Dendritic cell treated with granulocyte-macrophage colony-stimulating factor and Interleukin-4, amounts not matched to agents 40 ng/mL and 50 ng/mL, for 4 days (primary cell): ENCODE data around the gene ZNF544.

ENCODE experiments used
- H3K27ac Mint-ChIP-seq: one replicate; pipeline ENCODE4 v1.8.0; 2022; ENCODE audit warnings: mild to moderate bottlenecking, mixed read lengths
- H3K27me3 Mint-ChIP-seq: one replicate; pipeline ENCODE4 v1.8.0; 2022; ENCODE audit warnings: mild to moderate bottlenecking, mixed read lengths
- H3K36me3 Mint-ChIP-seq: one replicate; pipeline ENCODE4 v1.8.0; 2022; ENCODE audit warnings: low read depth, mixed read lengths
- H3K4me1 Mint-ChIP-seq: one replicate; pipeline ENCODE4 v1.8.0; 2022; ENCODE audit warnings: low read depth, mixed read lengths
- H3K4me3 Mint-ChIP-seq: one replicate; pipeline ENCODE4 v1.8.0; 2022; ENCODE audit warnings: mild to moderate bottlenecking, moderate library complexity, mixed read lengths
- H3K9me3 Mint-ChIP-seq: one replicate; pipeline ENCODE4 v1.8.0; 2022; ENCODE audit warnings: mixed read lengths
- intact Hi-C: fragments of 100-400 bp; cut with micrococcal nuclease; formaldehyde crosslinking; loops from one replicate; pipeline ENCODE4 v1.15.0; 2022

ZNF544 gene

DNA sequence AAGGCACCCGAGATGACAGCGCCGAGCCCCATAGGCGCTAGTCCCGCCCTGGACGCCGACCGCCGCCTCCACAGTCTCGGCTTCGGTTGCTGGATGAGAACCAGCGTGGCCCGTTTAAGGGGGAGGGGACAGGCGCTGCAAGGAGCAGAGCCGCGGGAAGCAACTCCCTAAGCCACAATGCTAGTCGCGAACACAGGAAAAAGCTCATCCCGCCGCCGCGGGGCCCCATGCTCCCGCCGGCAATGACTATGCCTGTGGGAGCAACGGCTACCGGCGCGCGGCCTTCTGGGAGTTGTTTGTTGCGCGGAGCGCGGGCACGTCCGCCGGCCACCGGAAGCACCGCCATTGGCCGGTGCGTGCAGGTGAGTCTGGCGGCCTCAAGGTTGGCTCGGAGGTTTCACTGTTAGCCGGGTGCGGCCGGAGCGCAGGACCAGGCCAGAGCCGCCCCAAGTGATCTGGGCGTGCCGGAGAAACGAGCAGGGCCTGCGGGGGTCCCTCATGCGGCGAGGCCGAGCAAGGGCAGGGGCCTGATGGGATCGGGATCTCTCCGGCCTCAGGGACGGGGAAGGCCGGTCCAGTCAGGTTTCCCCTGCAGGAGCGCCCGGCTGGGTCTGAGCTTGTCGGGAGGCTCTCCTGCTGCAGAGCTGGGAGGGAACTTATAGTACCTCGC, at the start of gene ZNF544:
Gene ZNF544, plus strand, starts transcription at position 330 of the 670 bp plus-strand sequence. CDS start 15,110 bp downstream, outside the sequence.
- intact Hi-C loops = loop anchor here (5.0 kb wide), 1 partner anchor 64 kb away; no protein-coding TSS in a partner anchor
- Mint-ChIP-seq H3K36me3 (peaks cover 56% of the 10 kb centered on the region), H3K4me1 (peaks cover 30% of the 10 kb centered on the region), H3K27me3 (no peaks in the 10 kb centered on the region), H3K4me3 (peak within 1 kb of the TSS; percentile 95), H3K9me3 (peaks cover 66% of the 10 kb centered on the region), H3K27ac (peak within 1 kb of the TSS; percentile 88)

DNA sequence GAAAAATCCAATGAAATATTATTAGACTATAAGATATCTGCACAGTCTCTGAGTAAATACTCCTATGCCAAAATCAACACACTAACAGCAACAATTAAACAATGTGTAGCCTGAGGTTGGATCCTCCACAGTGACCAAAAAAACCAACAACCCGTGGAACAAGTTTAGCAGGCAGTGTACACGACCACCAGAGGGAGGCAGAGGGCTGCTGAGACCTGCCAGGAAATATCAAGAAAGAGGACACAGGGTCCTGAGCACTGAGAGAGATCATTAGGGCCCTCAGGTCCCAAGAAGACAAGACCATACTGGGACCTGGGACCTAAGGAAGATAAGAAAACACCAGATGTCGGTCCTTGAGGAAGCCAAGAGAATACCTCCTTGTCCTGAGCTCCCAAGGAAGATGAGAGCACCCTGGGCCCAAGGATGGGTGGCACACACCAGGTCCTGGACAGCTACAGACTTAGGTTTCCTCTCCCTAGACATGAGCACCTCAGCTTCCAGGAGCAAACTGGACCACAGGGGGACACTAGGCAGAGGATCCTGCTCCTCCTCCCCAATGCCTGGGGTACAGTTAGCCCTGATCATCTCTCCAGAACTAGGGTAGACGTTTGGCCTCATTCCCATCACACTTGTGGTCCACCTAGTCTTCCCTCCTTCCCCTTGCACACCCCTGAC, 46.7 kb upstream of the ZNF544 start:
- intact Hi-C loops = loop anchor here (2.0 to 5.0 kb wide), 2 partner anchors 95 to 199 kb away; partner anchors contain the start of genes ZNF8 and ZNF837
- Mint-ChIP-seq H3K27me3 (no peaks in the 10 kb centered on the region), H3K4me1 (peaks cover 22% of the 10 kb centered on the region), H3K36me3 (peaks cover 87% of the 10 kb centered on the region), H3K9me3 (peaks cover 65% of the 10 kb centered on the region), H3K4me3 (peak overlapping the region; percentile 93), H3K27ac (peak overlapping the region; percentile 100)

DNA sequence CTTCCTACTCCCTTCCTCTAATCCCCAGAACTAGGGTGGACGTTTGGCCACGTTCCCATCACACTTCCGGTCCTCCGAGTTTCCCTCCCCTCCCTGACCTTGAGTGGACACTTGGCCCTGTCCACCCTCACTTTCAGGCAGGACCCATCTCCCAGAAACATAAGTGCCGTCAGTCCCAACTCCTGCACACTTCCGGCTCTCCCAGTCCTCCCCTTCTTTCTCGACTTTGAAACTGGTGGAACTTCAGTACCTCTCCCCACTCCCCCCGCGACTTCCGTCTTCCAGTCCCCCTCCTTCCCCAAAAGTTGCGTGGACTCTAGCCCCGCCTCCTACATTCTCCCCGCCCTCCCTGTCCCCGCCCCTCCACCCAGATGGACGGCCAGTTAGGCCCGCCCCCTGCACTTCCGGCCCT, 46.1 kb upstream of the ZNF544 start:
- Mint-ChIP-seq H3K9me3 (peaks cover 65% of the 10 kb centered on the region), H3K27me3 (no peaks in the 10 kb centered on the region), H3K4me3 (peak overlapping the region; percentile 93), H3K36me3 (peaks cover 90% of the 10 kb centered on the region), H3K27ac (peak overlapping the region; percentile 100), H3K4me1 (peaks cover 22% of the 10 kb centered on the region)
- intact Hi-C loops = loop anchor here (2.0 to 5.0 kb wide), 2 partner anchors 95 to 198 kb away; partner anchors contain the start of genes ZNF8 and ZNF837

DNA sequence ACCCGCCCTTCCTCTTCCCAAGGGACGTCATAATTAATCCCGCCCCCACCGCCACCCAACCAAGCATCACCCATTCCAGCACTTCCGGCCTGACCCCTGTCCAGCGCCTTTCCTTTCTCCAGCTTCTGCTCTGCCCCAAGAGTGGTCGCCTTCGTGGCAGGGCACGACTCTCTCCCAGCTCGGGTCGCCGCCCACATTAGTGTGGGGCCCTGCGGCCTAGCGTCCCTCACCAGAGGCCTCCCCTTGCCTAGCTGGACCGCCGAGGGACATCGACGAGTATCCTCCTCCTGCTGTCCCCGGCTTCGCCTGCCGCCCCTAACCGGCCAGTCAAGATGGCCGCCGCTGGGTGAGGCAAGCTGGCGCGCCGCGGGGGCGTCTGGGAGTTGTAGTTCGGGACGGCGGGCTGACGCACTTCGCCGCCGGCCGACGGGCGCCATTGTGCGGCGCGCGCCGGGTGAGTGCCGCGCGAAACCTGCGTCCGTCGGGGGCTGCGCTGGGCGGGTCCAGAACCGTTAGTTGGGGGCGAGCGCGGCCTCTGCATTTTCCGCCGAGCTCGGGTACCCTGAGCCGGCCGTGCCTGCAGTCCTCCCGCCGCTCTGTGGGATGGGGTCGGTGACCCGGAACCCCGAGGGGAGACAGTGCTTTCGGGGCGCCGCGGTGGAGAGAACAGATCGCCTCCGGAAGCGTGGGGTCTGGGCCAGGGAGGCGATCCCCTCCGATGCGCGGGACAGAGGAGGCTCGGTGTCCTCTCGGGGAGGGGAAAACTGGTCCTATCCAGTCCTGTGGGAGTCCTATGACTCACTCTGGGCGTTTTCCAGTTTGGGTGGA, 45.5 kb upstream of the ZNF544 start, which contains the start of gene ZNF274:
Gene ZNF274, plus strand, starts transcription at position 73 of the 828 bp plus-strand sequence. CDS start 905 bp downstream, outside the sequence.
- intact Hi-C loops = loop anchor here (1.0 to 5.0 kb wide), 3 partner anchors 94 to 198 kb away; partner anchors contain the start of genes ERVK3-1, ZNF8 and ZNF837
- peaks cover 22% of the 10 kb centered on the region for H3K4me1 Mint-ChIP-seq
- H3K36me3 Mint-ChIP-seq = peaks cover 90% of the 10 kb centered on the region
- no peaks in the 10 kb centered on the region for H3K27me3 Mint-ChIP-seq
- H3K9me3 Mint-ChIP-seq = peaks cover 65% of the 10 kb centered on the region
- peak within 1 kb of the TSS; percentile 100 for H3K27ac Mint-ChIP-seq
- peak within 1 kb of the TSS; percentile 93 for H3K4me3 Mint-ChIP-seq

DNA sequence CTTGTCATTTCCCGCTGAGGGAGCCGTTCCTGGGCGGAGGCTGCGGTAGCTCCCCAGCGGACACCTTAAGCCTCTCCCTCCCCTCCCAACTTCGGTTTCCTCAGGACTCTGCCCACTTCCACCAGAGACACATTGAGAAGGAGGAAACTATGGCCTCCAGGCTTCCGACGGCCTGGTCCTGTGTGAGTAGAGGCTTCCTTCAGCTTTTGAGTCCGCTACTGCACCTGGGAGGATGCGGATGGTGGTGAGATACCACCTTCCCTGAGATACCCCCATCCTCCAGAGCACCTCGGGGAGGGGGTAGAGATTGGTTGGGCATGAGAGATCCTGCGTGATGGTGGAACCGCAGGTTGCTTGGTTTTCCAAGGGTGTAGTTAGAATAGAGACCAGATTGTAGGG, 44.9 kb upstream of the ZNF544 start:
- H3K4me3 Mint-ChIP-seq = peak overlapping the region; percentile 93
- H3K9me3 Mint-ChIP-seq = peaks cover 68% of the 10 kb centered on the region
- peak overlapping the region; percentile 100 for H3K27ac Mint-ChIP-seq

DNA sequence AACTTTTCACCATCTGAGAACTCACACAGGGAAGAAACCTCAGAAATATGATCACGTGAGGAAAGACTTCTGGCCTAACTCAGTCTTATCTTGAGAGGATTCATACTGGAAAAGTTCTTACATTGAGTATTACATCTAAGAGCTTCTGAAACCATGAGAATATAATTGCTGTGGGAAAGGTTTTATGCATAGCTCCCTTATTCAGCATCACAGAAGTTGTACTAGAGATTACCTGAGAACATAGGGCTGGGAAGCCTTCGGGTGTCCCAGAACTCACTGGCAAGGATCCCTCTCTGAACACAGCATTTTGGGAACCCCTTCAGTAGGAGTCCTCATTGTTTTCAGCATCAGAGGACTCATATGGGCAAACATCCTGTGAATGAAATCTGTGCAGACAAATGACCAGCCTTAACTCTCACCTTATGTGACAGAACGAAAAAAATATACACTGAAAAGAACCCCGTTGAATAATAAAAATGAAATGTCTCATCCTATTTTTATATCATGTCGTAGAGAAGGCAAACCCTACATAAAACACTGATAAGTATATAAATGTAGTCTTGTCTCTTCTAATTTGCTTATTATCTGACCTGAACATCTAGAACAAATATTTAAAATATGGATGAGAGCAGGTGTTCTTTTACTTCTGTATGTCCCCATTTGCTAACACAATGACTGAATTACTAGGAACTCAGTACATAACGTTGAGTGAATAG, 31.7 kb upstream of the ZNF544 start:
- H3K36me3 Mint-ChIP-seq = peaks cover 100% of the 10 kb centered on the region

More for the DNA sequence above, 44.9 kb upstream of the ZNF544 start:
- Mint-ChIP-seq H3K4me1 (peaks cover 22% of the 10 kb centered on the region), H3K27me3 (no peaks in the 10 kb centered on the region), H3K36me3 (peaks cover 95% of the 10 kb centered on the region)
- intact Hi-C loops = loop anchor here (1.0 to 5.0 kb wide), 3 partner anchors 93 to 197 kb away; partner anchors contain the start of genes ERVK3-1, ZNF8 and ZNF837

DNA sequence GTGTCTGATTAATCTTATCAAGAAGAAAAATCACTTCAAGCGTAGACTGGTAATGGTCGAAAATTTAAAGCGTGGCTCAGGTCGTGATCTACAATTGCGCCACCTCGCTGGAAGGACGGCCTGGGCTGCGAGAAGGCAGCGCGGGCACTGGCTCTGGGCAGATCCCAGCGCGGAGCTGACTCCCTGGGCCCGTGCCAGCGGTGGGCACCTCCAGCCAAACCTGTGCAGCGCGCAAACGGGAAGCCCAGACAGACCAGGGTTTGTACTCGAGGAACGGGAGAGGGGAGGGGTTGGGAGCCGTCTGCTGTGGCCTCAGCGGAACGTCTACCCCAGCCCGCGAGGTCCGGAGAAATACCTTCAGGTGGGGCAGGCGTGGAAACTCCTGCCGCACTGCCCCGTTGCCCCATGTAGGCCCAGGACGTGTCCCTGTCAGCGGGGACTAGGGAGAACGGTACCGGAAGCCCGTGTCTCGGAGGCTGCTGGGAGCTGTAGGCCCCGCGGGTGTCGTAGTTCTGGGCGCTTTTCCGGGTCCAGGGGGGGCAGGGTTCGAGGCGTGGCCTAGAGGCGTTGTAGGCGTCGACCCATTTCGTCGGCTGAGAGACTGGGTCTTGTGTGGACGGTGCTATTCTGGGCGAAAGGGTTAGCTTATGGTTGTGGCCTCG, 24.8 kb upstream of the ZNF544 start:
- Mint-ChIP-seq H3K27me3 (no peaks in the 10 kb centered on the region), H3K4me1 (no peaks in the 10 kb centered on the region), H3K36me3 (peaks cover 100% of the 10 kb centered on the region), H3K4me3 (no peak overlapping the region), H3K27ac (no peak overlapping the region), H3K9me3 (peaks cover 96% of the 10 kb centered on the region)
- intact Hi-C loops = no loop called here

More for the DNA sequence above, 31.7 kb upstream of the ZNF544 start:
- intact Hi-C loops = no loop called here
- Mint-ChIP-seq H3K9me3 (peaks cover 90% of the 10 kb centered on the region), H3K4me1 (no peaks in the 10 kb centered on the region), H3K27ac (no peak overlapping the region), H3K4me3 (no peak overlapping the region), H3K27me3 (no peaks in the 10 kb centered on the region)

DNA sequence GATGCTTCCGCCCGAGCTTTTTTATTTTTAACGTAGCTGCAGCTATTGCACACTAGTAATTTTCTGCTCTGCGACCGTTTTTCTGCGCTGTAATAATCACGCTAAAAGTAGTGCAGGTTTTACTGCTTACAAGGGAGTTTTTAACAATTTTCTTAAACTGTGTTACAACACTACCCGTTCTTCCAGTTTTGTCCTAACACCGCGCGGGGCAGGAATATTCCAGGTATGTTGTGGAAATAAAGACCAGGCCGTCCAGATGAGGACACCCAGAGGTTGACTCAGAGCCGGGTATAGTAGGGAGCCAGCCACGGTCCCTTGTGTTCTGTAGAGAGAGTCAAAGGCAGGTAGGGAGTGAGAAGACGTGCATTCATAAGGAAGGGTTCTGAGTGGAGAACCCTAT, 24.1 kb upstream of the ZNF544 start:
- Mint-ChIP-seq H3K4me1 (no peaks in the 10 kb centered on the region), H3K4me3 (no peak overlapping the region), H3K27me3 (no peaks in the 10 kb centered on the region), H3K9me3 (peaks cover 100% of the 10 kb centered on the region), H3K27ac (no peak overlapping the region), H3K36me3 (peaks cover 100% of the 10 kb centered on the region)
- intact Hi-C loops = no loop called here

DNA sequence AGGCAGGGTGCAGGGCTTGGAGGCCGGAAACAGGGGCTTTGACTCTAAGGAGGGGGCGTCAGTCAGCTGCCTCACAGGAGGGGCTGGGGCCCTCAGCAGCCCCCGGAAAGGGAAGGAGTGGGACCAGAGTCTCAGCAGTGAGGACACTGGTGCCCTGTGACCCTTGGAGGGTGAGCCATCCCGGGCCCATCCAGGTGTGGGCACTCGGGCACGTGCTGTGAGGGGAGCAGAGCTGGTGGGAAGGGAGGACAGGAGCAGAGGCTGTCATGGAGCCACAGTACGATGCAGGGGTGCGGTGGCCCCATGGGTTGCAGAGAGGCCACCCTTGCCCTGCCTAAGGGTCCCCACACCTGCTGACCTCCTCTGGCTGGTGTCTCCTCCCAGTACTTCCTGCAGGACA, 19.1 kb upstream of the ZNF544 start:
- Mint-ChIP-seq H3K36me3 (peaks cover 86% of the 10 kb centered on the region), H3K4me1 (no peaks in the 10 kb centered on the region), H3K9me3 (peaks cover 100% of the 10 kb centered on the region), H3K27me3 (no peaks in the 10 kb centered on the region), H3K27ac (no peak overlapping the region), H3K4me3 (no peak overlapping the region)
- intact Hi-C loops = no loop called here

DNA sequence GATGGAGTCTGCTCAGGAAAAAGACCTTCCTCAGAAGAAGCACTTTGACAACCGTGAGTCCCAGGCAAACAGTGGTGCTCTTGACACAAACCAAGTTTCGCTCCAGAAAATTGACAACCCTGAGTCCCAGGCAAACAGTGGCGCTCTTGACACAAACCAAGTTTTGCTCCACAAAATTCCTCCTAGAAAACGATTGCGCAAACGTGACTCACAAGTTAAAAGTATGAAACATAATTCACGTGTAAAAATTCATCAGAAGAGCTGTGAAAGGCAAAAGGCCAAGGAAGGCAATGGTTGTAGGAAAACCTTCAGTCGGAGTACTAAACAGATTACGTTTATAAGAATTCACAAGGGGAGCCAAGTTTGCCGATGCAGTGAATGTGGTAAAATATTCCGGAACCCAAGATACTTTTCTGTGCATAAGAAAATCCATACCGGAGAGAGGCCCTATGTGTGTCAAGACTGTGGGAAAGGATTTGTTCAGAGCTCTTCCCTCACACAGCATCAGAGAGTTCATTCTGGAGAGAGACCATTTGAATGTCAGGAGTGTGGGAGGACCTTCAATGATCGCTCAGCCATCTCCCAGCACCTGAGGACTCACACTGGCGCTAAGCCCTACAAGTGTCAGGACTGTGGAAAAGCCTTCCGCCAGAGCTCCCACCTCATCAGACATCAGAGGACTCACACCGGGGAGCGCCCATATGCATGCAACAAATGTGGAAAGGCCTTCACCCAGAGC, 16.2 kb upstream of the ZNF544 start:
- peaks cover 100% of the 10 kb centered on the region for H3K9me3 Mint-ChIP-seq

DNA sequence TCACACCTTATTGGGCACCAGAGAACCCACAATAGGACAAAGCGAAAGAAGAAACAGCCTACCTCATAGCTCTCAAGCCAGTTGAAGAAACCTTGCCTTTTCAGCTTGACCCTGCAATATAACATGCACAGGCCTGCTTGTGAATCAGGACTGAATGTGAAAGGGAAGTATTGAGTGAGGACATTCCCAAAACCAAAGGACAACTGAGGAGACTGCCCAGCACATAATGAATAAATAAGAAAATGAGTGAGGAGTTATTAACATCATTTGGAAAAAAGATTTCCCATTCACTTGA, 15.7 kb upstream of the ZNF544 start:
- peaks cover 100% of the 10 kb centered on the region for H3K9me3 Mint-ChIP-seq
- no peak overlapping the region for H3K27ac Mint-ChIP-seq
- intact Hi-C loops = no loop called here
- H3K4me3 Mint-ChIP-seq = no peak overlapping the region
- peaks cover 52% of the 10 kb centered on the region for H3K36me3 Mint-ChIP-seq
- H3K4me1 Mint-ChIP-seq = no peaks in the 10 kb centered on the region
- no peaks in the 10 kb centered on the region for H3K27me3 Mint-ChIP-seq

More for the DNA sequence above, 16.2 kb upstream of the ZNF544 start:
- Mint-ChIP-seq H3K36me3 (peaks cover 57% of the 10 kb centered on the region), H3K4me1 (no peaks in the 10 kb centered on the region), H3K4me3 (no peak overlapping the region), H3K27me3 (no peaks in the 10 kb centered on the region), H3K27ac (no peak overlapping the region)
- intact Hi-C loops = no loop called here

DNA sequence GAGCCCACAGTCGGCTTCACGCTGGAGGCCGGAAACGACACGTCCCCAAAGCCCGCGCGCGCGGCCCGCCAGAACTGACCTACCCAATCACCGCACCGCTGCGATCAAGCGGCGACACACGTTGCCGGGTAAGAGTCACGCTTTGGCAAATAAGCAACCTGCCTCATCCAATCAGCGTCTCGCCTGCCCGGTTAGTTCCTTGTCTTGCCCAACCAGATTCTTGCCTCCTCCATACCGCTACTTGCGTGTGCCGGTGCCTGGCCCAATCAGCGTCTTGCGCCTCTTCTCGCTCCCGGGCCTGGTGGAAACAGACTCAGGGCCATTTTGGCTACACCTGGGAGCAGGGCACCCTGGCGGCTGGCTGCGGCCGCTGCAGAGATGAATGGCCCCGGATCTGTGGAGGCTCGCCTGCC, 11.6 kb upstream of the ZNF544 start:
- no peak overlapping the region for H3K27ac Mint-ChIP-seq
- H3K9me3 Mint-ChIP-seq = peaks cover 92% of the 10 kb centered on the region
- no peaks in the 10 kb centered on the region for H3K27me3 Mint-ChIP-seq
- no peak overlapping the region for H3K4me3 Mint-ChIP-seq
- intact Hi-C loops = no loop called here
- peaks cover 11% of the 10 kb centered on the region for H3K36me3 Mint-ChIP-seq
- no peaks in the 10 kb centered on the region for H3K4me1 Mint-ChIP-seq
